GM12878 (cell line): Measurements from ENCODE around the gene FTH1. TPM values are rescaled to one million over a fixed set of nuclear protein-coding genes. Genes with fewer than 3 reads are reported as not detected.

Experiments used
- ATAC-seq: fragments of 200-7000 bp; cut with Tn5 transposase; 3 replicates; pipeline ENCODE4 v1.9.1; 2020; ENCODE audit warnings: mild to moderate bottlenecking, moderate library complexity
- BruUV-seq: library from RNA; stranded (reverse); fragments of 400-500 nt; replicated peaks from 2 replicates; lab custom pipeline; 2021; lab: Mats Ljungman, UMichigan
- CTCF ChIA-PET: fragments of 300-600 bp; sonication (Branson Sonifier 250); formaldehyde crosslinking; extraction: SDS; loops from one replicate; lab custom pipeline; 2021; ENCODE audit warnings: inconsistent platforms; lab: Yijun Ruan, JAX
- POLR2A ChIA-PET: fragments of 350-600 bp; formaldehyde crosslinking; extraction: SDS; loops from one replicate; lab custom pipeline; 2021; ENCODE audit warnings: inconsistent platforms; lab: Charles Lee
- RAD21 ChIA-PET: fragments of 300-600 bp; sonication (Branson Sonifier 250); formaldehyde crosslinking; loops from one replicate; lab custom pipeline; 2023; ENCODE audit warnings: antibody characterized with exemption; ENCODE audit not compliant: unreplicated experiment; lab: Charles Lee
- SMC1A ChIA-PET: fragments of 300-600 bp; sonication (Branson Sonifier 250); formaldehyde crosslinking; loops from one replicate; lab custom pipeline; 2023; ENCODE audit not compliant: unreplicated experiment, uncharacterized antibody; lab: Charles Lee
- DNase-seq: peaks from one replicate; pipeline ENCODE4 v3.0.0-alpha.2; 2011; ENCODE audit warnings: low read depth, low spot score
- FAIRE-seq: peaks from 3 replicates; lab custom pipeline; 2011; peaks lifted over from hg19 to GRCh38; lab: Jason Lieb, UNC
- H2AFZ ChIP-seq: 2 replicates; pipeline ENCODE4 v1.6.0; 2011; ENCODE audit warnings: low read depth, low read length, control low read depth; ENCODE audit not compliant: control insufficient read depth
- H3K27ac ChIP-seq: 2 replicates; pipeline ENCODE4 v1.5.1; 2011; ENCODE audit warnings: control low read depth; ENCODE audit not compliant: control insufficient read depth, insufficient read depth
- H3K27me3 ChIP-seq, 2 experiments: replicated peaks in 1 of 2; 2 replicates each; pipeline versions ENCODE4 v1.6.0 to v1.6.1; 2011; ENCODE audit warnings: low read length in 1 of 2; ENCODE audit not compliant: control insufficient read depth in 2 of 2, insufficient read depth in 2 of 2
- H3K36me3 ChIP-seq, 2 experiments: 2 replicates each; pipeline ENCODE4 v1.5.1; 2011; ENCODE audit warnings: low read length in 1 of 2; ENCODE audit not compliant: control insufficient read depth in 2 of 2, insufficient read depth in 2 of 2
- H3K4me1 ChIP-seq: 2 replicates; pipeline ENCODE4 v1.6.1; 2011; ENCODE audit warnings: mild to moderate bottlenecking, low read length, moderate library complexity, mixed read lengths; ENCODE audit not compliant: control insufficient read depth, insufficient read depth
- H3K4me2 ChIP-seq: 2 replicates; pipeline ENCODE4 v1.6.0; 2011; ENCODE audit warnings: control low read depth; ENCODE audit not compliant: control insufficient read depth, insufficient read depth
- H3K4me3 ChIP-seq: fragments of 200-600 bp; sonication (generic); 2 replicates; pipeline ENCODE4 v1.5.1; 2016
- H3K79me2 ChIP-seq: 2 replicates; pipeline ENCODE4 v1.6.0; 2011; ENCODE audit warnings: low read length; ENCODE audit not compliant: control insufficient read depth, insufficient read depth
- H3K9ac ChIP-seq: 2 replicates; pipeline ENCODE4 v1.8.0; 2011; ENCODE audit warnings: low read length, control low read depth, mixed read lengths; ENCODE audit not compliant: control insufficient read depth, insufficient read depth
- H3K9me3 ChIP-seq: replicated peaks from 3 replicates; pipeline ENCODE4 v1.5.1; 2011; ENCODE audit warnings: mild to moderate bottlenecking, low read length; ENCODE audit not compliant: control insufficient read depth, insufficient read depth
- H4K20me1 ChIP-seq: 2 replicates; pipeline ENCODE4 v1.6.0; 2011; ENCODE audit not compliant: control insufficient read depth, insufficient read depth
- IKZF1 ChIP-seq: fragments of 450-650 bp; conservative IDR thresholded peaks from 2 replicates; pipeline ENCODE4 v1.6.1; 2017; ENCODE audit warnings: antibody characterized with exemption, mild to moderate bottlenecking
- NR2C2 ChIP-seq: IDR thresholded peaks from 2 replicates; pipeline ENCODE4 v1.6.1; 2011; ENCODE audit warnings: borderline replicate concordance, low read depth; ENCODE audit not compliant: control insufficient read depth, insufficient read length
- STAT1 ChIP-seq: fragments of 450-650 bp; conservative IDR thresholded peaks from 2 replicates; pipeline ENCODE4 v1.6.1; 2014; ENCODE audit warnings: antibody characterized with exemption, mild to moderate bottlenecking
- ZBTB40 ChIP-seq: fragments of 450-650 bp; IDR thresholded peaks from 2 replicates; pipeline ENCODE4 v1.6.1; 2016; ENCODE audit warnings: mild to moderate bottlenecking, moderate library complexity, borderline replicate concordance
- ZNF687 ChIP-seq: fragments of 450-650 bp; IDR thresholded peaks from 2 replicates; pipeline ENCODE4 v1.6.1; 2017; ENCODE audit warnings: mild to moderate bottlenecking, moderate library complexity
- WGBS: methylation state at CpG from one replicate; pipeline ENCODE4 v1.1.6; 2016; ENCODE audit warnings: low lambda C conversion rate; ENCODE audit not compliant: insufficient replicate concordance, insufficient coverage; ENCODE audit errors: missing lambda C conversion rate; 5-methylcytosine and 5-hydroxymethylcytosine counted together
- in situ Hi-C: fragments of 300-500 bp; cut with MboI; formaldehyde crosslinking; loops from 9 replicates; pipeline ENCODE4 v1.14.3; 2018; ENCODE audit warnings: mixed read lengths
- intact Hi-C: fragments of 100-400 bp; cut with micrococcal nuclease; formaldehyde crosslinking; loops from one replicate; pipeline ENCODE4 v1.14.2; 2022; ENCODE audit not compliant: unreplicated experiment
- polyA plus RNA-seq, 11 experiments: library from polyadenylated mRNA; depleted of rRNA in 4 of 11; unstranded in 6 of 11; stranded (reverse) in 5 of 11; fragments of >200 nt; fragmentation: Nextera tagmentation in 4 of 11; fragmentation: Illumina TruSeq in 1 of 11; extraction: Ambion mirVana in 4 of 11; extraction: Trizol in 1 of 11; gene quantifications; 1 replicate in 1 of 11; 2 replicates in 10 of 11; pipeline versions ENCODE4 v1.2.1 to v1.2.3, GENCODE V29; 2011 to 2016; ENCODE audit warnings: inconsistent platforms in 2 of 11, missing spikeins in 2 of 11, low read depth in 1 of 11
- total RNA-seq, 4 experiments: library from RNA; depleted of rRNA in 3 of 4; stranded (reverse); fragments of >200 nt in 3 of 4; fragmentation: Illumina TruSeq in 1 of 4; extraction: Trizol in 1 of 4; gene quantifications; 2 replicates each; pipeline versions ENCODE4 v1.2.1 to v1.2.3, GENCODE V29; 2013 to 2021

Gene FTH1
- total and polyA plus RNA-seq, 10 of the 15 experiments (the other 5 are each of a cell fraction or from before 2014, with no cell fraction given): 289 to 4,154 (median 960) TPM

- TF ChIP-seq STAT1 (no peak), IKZF1 (no peak)
- TF ChIP-seq, all 136 proteins: peak for 0
Observed at GRCh38 chr11:61922539-61922938, 44.9 kb downstream of the FTH1 start (continued).

GRCh38 chr11:61921446-61921845 is 46.0 kb downstream of the FTH1 start:
- no peak for ATAC-seq
- H3K9me3 ChIP-seq: no peaks in the 10 kb centered on the region
- no peak for FAIRE-seq
- in situ Hi-C loops: no loop called here
- 5% methylated on average over 3 of the region's 3 CpGs for WGBS
- no TSS peak for BruUV-seq
- H3K79me2 ChIP-seq: no peaks in the 10 kb centered on the region
- intact Hi-C loops: no loop called here
- H4K20me1 ChIP-seq: no peaks in the 10 kb centered on the region; the same call in 1 of the 2 replicates
- H3K4me3 ChIP-seq: no peak overlapping the region
- H3K9ac ChIP-seq: no peak overlapping the region
- TF ChIP-seq ZNF687 (no peak), NR2C2 (no peak), ZBTB40 (no peak)
- ChIA-PET CTCF (no interaction called here), POLR2A (no interaction called here), SMC1A (no interaction called here), RAD21 (no interaction called here)
- no peak for DNase-seq
- no peaks in the 10 kb centered on the region for H3K36me3 ChIP-seq
- no peak overlapping the region for H3K4me2 ChIP-seq
- H2AFZ ChIP-seq: no peak overlapping the region
- H3K4me1 ChIP-seq: no peaks in the 10 kb centered on the region
- no peak overlapping the region for H3K27ac ChIP-seq
- H3K27me3 ChIP-seq: peaks cover 4 to 7% of the 10 kb centered on the region in 2 experiments; a peak in 3 of 4 replicates
